Left renal cortex interstitium (tissue), 4 donors: Measurements from ENCODE around the gene CAMKV. TPM values are rescaled to one million over a fixed set of nuclear protein-coding genes. Genes with fewer than 3 reads are reported as not detected.

Source experiments
- DNase-seq, 4 donors: peaks; one replicate each; pipeline ENCODE4 v3.0.0-alpha.2; 2013; ENCODE audit warnings: low read depth in 4 of 4, low spot score in 2 of 4, missing footprints in 1 of 4
- polyA plus RNA-seq, 4 donors: library from polyadenylated mRNA; unstranded; fragments of 120-200 nt; gene quantifications; one replicate each; pipeline ENCODE4 v1.2.1, GENCODE V29; 2013; ENCODE audit not compliant: insufficient read length in 4 of 4

The CAMKV gene
- polyA plus RNA-seq, 4 donors = 0.08 to 0.43 (median 0.17) TPM

GRCh38 chr3:49898991-49899390, 29.3 kb upstream of the CAMKV start:
- DNase-seq = no peak

- DNase-seq = no peak
Observed at GRCh38 chr3:49896345-49896744, 26.6 kb upstream of the CAMKV start.

- no peak for DNase-seq
Observed at GRCh38 chr3:49895791-49896190, 26.1 kb upstream of the CAMKV start.

- DNase-seq = no peak
Observed at GRCh38 chr3:49889296-49889695, 19.6 kb upstream of the CAMKV start.

GRCh38 chr3:49886922-49887265, 17.2 kb upstream of the CAMKV start:
- DNase-seq = no peak

- DNase-seq = no peak
Observed at GRCh38 chr3:49883998-49884397, 14.3 kb upstream of the CAMKV start.

- no peak for DNase-seq
Observed at GRCh38 chr3:49882166-49882565, 12.5 kb upstream of the CAMKV start.

GRCh38 chr3:49880581-49881315, 11.0 kb upstream of the CAMKV start:
- no peak for DNase-seq

GRCh38 chr3:49879721-49880120, 10.0 kb upstream of the CAMKV start:
- DNase-seq = no peak

GRCh38 chr3:49878686-49879085, 9.0 kb upstream of the CAMKV start:
- no peak for DNase-seq

- no peak for DNase-seq
Observed at GRCh38 chr3:49877716-49878115, 8.0 kb upstream of the CAMKV start.

- no peak for DNase-seq
Observed at GRCh38 chr3:49876567-49876966, 6.9 kb upstream of the CAMKV start.

GRCh38 chr3:49873623-49874022, 3.9 kb upstream of the CAMKV start:
- DNase-seq = no peak

GRCh38 chr3:49872801-49873281, 3.1 kb upstream of the CAMKV start:
- DNase-seq = no peak

- DNase-seq = no peak
Observed at GRCh38 chr3:49871531-49872153, 1.9 kb upstream of the CAMKV start.

- DNase-seq = no peak
Observed at GRCh38 chr3:49868862-49869466, 742 bp downstream of the CAMKV start.

GRCh38 chr3:49867871-49868321, 1.8 kb downstream of the CAMKV start:
- peak in 1 of 4 donors; percentile 50 for DNase-seq

GRCh38 chr3:49867400-49867799, 2.3 kb downstream of the CAMKV start:
- no peak for DNase-seq

- no peak for DNase-seq
Observed at GRCh38 chr3:49865198-49865784, 4.4 kb downstream of the CAMKV start.

- no peak for DNase-seq
Observed at GRCh38 chr3:49864505-49864904, 5.2 kb downstream of the CAMKV start.

GRCh38 chr3:49859576-49860305, 10.0 kb downstream of the CAMKV start:
- no peak for DNase-seq
